ENCODE data around the gene FUT9. TPM values are rescaled to one million over a fixed set of nuclear protein-coding genes. Genes with fewer than 3 reads are reported as not detected.

Gene FUT9
- total RNA-seq, 4 donors from 2014 or later = not detected

- no peak for ATAC-seq
- in situ Hi-C loops (cut with MboI; ENCODE audit: low sequenced_read_pairs in 4 of 4) = no loop called here
These were observed 12.9 kb upstream of the FUT9 start for GRCh38 chr6:96002912-96003311.

GRCh38 chr6:96007663-96008062 is 8.1 kb upstream of the FUT9 start:
- no peaks in the 10 kb centered on the region for H3K27me3 ChIP-seq
- H3K9me3 ChIP-seq = no peaks in the 10 kb centered on the region
- H3K4me1 ChIP-seq = no peaks in the 10 kb centered on the region
- no peak overlapping the region for H3K4me3 ChIP-seq
- no peak for ATAC-seq
- in situ Hi-C loops (cut with MboI; ENCODE audit: low sequenced_read_pairs in 4 of 4) (no loop called here), intact Hi-C loops (cut with DNase I; ENCODE audit: low total_unique reads) (no loop called here)
- TF ChIP-seq POLR2A (IDR thresholded peaks at IDR 0.05) (no peak), CTCF (IDR thresholded peaks at IDR 0.05 in 4 of 5, conservative IDR thresholded peaks at IDR 0.05 in 1 of 5) (no peak)
- H3K36me3 ChIP-seq = no peaks in the 10 kb centered on the region
- no peak overlapping the region for H3K27ac ChIP-seq
- no peak for DNase-seq

More at GRCh38 chr6:96002912-96003311, 12.9 kb upstream of the FUT9 start:
- Histone ChIP-seq H3K4me3 (no peak overlapping the region), H3K4me1 (no peaks in the 10 kb centered on the region), H3K27ac (no peak overlapping the region), H3K27me3 (no peaks in the 10 kb centered on the region), H3K36me3 (no peaks in the 10 kb centered on the region), H3K9me3 (no peaks in the 10 kb centered on the region)
- no peak for DNase-seq
- intact Hi-C loops (cut with DNase I; ENCODE audit: low total_unique reads) = no loop called here
- TF ChIP-seq CTCF (IDR thresholded peaks at IDR 0.05 in 4 of 5, conservative IDR thresholded peaks at IDR 0.05 in 1 of 5) = no peak
- TF ChIP-seq POLR2A (IDR thresholded peaks at IDR 0.05) = no peak

GRCh38 chr6:96013531-96013930 is 2.2 kb upstream of the FUT9 start:
- TF ChIP-seq CTCF (IDR thresholded peaks at IDR 0.05 in 4 of 5, conservative IDR thresholded peaks at IDR 0.05 in 1 of 5) = no peak
- in situ Hi-C loops (cut with MboI; ENCODE audit: low sequenced_read_pairs in 4 of 4) (no loop called here), intact Hi-C loops (cut with DNase I; ENCODE audit: low total_unique reads) (no loop called here)
- Histone ChIP-seq H3K9me3 (no peaks in the 10 kb centered on the region), H3K36me3 (no peaks in the 10 kb centered on the region), H3K4me1 (no peaks in the 10 kb centered on the region), H3K27me3 (peaks cover 0 to 17% (median 9%) of the 10 kb centered on the region in 3 donors), H3K4me3 (no peak overlapping the region), H3K27ac (no peak overlapping the region)
- ATAC-seq (no peak), DNase-seq (no peak)

GRCh38 chr6:96014846-96015517 is 792 bp upstream of the FUT9 start:
- Histone ChIP-seq H3K36me3 (no peaks in the 10 kb centered on the region), H3K27me3 (peaks cover 0 to 17% (median 9%) of the 10 kb centered on the region in 3 donors), H3K4me3 (no peak overlapping the region), H3K9me3 (no peaks in the 10 kb centered on the region), H3K4me1 (no peaks in the 10 kb centered on the region), H3K27ac (no peak overlapping the region)
- DNase-seq = no peak
- TF ChIP-seq CTCF (IDR thresholded peaks at IDR 0.05 in 4 of 5, conservative IDR thresholded peaks at IDR 0.05 in 1 of 5) = no peak
- no peak for TF ChIP-seq POLR2A (IDR thresholded peaks at IDR 0.05)
- intact Hi-C loops (cut with DNase I; ENCODE audit: low total_unique reads) (no loop called here), in situ Hi-C loops (cut with MboI; ENCODE audit: low sequenced_read_pairs in 4 of 4) (no loop called here)
- ATAC-seq = no peak

Measured in gastrocnemius medialis (tissue), 4 donors.